Tibial nerve (tissue), 4 donors: ENCODE results near the gene TTC28. TPM values are rescaled to one million over a fixed set of nuclear protein-coding genes. Genes with fewer than 3 reads are reported as not detected.

Experiments used
- DNase-seq, 2 donors: peaks; one replicate each; pipeline ENCODE4 v3.0.0-alpha.2; 2019; ENCODE audit warnings: low spot score in 2 of 2
- H3K27ac ChIP-seq, 4 donors: fragments of 200-600 bp; sonication (generic) in 3 of 4; one replicate each; pipeline ENCODE4 v1.5.1; 2017 to 2019; ENCODE audit warnings: mild to moderate bottlenecking in 1 of 4
- H3K27me3 ChIP-seq, 2 donors: fragments of 200-600 bp; sonication (generic) in 1 of 2; one replicate each; pipeline versions ENCODE4 v1.5.1 to v1.6.0; 2017 to 2019
- H3K36me3 ChIP-seq, 3 donors: fragments of 200-600 bp; sonication (generic); one replicate each; pipeline ENCODE4 v1.5.1; 2018 to 2019
- H3K4me1 ChIP-seq, 4 donors: fragments of 200-600 bp; sonication (generic) in 3 of 4; one replicate each; pipeline ENCODE4 v1.5.1; 2017 to 2019
- H3K4me3 ChIP-seq, 4 donors: fragments of 200-600 bp; sonication (generic) in 3 of 4; one replicate each; pipeline ENCODE4 v1.5.1; 2017 to 2019; ENCODE audit warnings: mild to moderate bottlenecking in 1 of 4, moderate library complexity in 1 of 4
- H3K9me3 ChIP-seq, 4 donors: fragments of 200-600 bp; sonication (generic) in 3 of 4; one replicate each; pipeline ENCODE4 v1.5.1; 2017 to 2019
- CTCF ChIP-seq, 5 experiments: fragments of 200-600 bp in 3 of 5; fragments of 450-650 bp in 2 of 5; sonication (generic) in 3 of 5; IDR thresholded peaks; one replicate each; pipeline ENCODE4 v1.5.1; 2016 to 2019; ENCODE audit warnings: antibody characterized with exemption in 5 of 5, mild to moderate bottlenecking in 3 of 5, moderate library complexity in 2 of 5
- EP300 ChIP-seq, 2 donors: sonication (generic); formaldehyde crosslinking; IDR thresholded peaks; one replicate each; pipeline ENCODE4 v1.6.1; 2017; ENCODE audit warnings: antibody characterized with exemption in 2 of 2, mild to moderate bottlenecking in 1 of 2
- POLR2A ChIP-seq, 2 donors: fragments of 450-650 bp; IDR thresholded peaks; one replicate each; pipeline ENCODE4 v1.6.1; 2017; ENCODE audit warnings: antibody characterized with exemption in 2 of 2, mild to moderate bottlenecking in 2 of 2, moderate library complexity in 2 of 2
- WGBS, 2 donors: methylation state at CpG; one replicate each; pipeline ENCODE4 v1.1.5; 2018; 5-methylcytosine and 5-hydroxymethylcytosine counted together
- total RNA-seq, 4 donors: library from RNA; depleted of rRNA; stranded (reverse); fragments of >200 nt; gene quantifications; one replicate each; pipeline ENCODE4 v1.1.0, GENCODE V29; 2016

Gene TTC28
- total RNA-seq, 4 donors from 2014 or later: 83.9 to 177 (median 128) TPM

DNA sequence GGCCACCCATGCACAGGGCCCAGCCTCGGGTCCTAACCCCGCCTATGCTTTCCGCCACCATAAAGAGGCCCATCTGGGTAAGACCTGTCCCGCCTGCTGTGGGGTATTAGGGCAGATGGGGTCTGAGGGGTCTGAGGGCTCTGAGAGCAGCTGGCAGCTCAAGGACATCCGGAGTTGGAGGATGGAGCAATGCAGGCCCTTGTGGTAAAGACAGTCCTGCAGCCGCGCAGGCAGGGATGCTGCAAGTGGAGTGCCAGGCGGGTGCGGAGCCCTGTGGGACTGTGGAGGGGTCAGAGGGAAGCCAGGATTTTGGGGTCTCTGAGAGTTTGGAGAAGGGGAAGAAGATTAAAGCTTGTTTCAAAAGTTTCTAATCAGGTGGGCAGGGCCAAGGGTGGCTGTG, 679.3 kb downstream of the TTC28 start:
- DNase-seq: no peak
- H3K9me3 ChIP-seq: no peaks in the 10 kb centered on the region
- H3K27me3 ChIP-seq: no peaks in the 10 kb centered on the region
- no peak for TF ChIP-seq CTCF (IDR thresholded peaks at IDR 0.05)
- no peak for TF ChIP-seq POLR2A (IDR thresholded peaks at IDR 0.05)
- TF ChIP-seq EP300 (IDR thresholded peaks at IDR 0.05): no peak
- H3K36me3 ChIP-seq: peaks cover 0 to 91% (median 2%) of the 10 kb centered on the region in 3 donors
- WGBS, 2 donors: 89 to 95% methylated on average over 9 of the region's 9 CpGs
- no peak overlapping the region for H3K4me3 ChIP-seq
- H3K4me1 ChIP-seq: peaks cover 0 to 3% (median 0%) of the 10 kb centered on the region in 4 donors
- H3K27ac ChIP-seq: no peak overlapping the region

DNA sequence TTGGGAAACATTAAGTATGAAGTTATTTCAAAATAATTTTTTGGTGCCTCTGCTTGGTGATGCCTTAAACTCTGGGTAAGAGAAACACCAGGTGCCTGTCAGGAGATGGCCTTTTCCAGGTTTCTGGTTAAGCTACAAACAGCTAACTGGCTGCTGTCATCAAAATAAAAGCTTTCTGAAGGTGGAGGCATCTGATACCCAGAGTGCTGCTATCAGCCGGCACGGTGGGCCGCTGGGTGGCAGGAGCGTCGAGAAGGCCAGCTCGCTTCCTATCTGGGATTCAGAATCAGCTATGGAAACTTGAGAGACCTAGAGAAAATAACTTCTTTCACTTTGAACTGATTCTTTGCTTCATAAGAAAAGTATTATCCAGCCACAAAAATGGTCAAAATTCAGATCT, 679.8 kb downstream of the TTC28 start:
- Histone ChIP-seq H3K27me3 (no peaks in the 10 kb centered on the region), H3K36me3 (peaks cover 0 to 91% (median 2%) of the 10 kb centered on the region in 3 donors), H3K27ac (no peak overlapping the region), H3K4me1 (peaks cover 0 to 3% (median 0%) of the 10 kb centered on the region in 4 donors), H3K9me3 (no peaks in the 10 kb centered on the region), H3K4me3 (no peak overlapping the region)
- WGBS, 2 donors: 92 to 97% methylated on average over 6 of the region's 6 CpGs
- no peak for TF ChIP-seq POLR2A (IDR thresholded peaks at IDR 0.05)
- no peak for TF ChIP-seq CTCF (IDR thresholded peaks at IDR 0.05)
- no peak for TF ChIP-seq EP300 (IDR thresholded peaks at IDR 0.05)
- no peak for DNase-seq

DNA sequence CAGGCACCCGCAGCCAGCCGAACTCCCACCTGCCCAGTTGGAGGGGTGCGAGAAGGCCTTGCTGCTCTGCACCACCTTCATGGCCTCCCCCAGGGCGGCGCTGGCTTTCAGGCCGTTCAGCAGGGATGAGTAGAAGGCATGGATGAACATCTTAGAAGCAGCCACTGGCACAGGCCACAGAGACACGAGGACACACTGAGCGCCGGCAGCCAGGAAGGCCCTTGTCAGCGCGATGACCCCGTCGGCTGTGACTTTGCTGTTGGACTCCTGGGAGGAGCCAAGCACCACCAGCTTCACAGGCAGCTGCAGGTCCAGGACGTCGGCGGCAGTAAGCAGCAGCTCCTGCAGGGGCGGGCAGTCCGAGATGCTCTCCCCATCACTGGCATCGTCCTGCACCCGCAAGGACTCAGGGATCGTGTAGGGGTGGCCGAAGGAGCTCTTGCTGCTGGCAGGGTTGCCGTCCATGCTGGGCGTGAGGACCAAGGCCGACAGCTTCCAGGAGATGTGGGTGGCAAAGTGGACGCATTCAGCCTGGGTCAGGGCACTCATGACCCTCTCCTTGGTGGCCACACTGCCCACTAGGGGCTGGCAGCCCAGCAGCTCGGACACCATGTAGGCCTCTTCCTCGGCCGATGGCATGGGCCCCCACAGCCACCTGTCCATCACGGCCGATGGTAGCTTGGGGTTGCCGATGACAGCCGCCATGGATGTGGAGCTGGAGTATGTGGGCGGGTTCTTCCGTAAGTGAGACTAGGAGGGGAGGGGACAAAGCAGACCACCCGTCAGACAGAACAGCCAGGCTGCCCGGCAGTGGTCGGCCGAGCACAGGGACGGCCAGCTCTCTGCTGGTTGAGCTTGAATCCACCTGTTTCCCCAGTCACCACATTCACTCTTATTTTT, 680.9 kb downstream of the TTC28 start:
- no peak for DNase-seq
- no peaks in the 10 kb centered on the region for H3K27me3 ChIP-seq
- no peak overlapping the region for H3K4me3 ChIP-seq
- no peak for TF ChIP-seq CTCF (IDR thresholded peaks at IDR 0.05)
- TF ChIP-seq EP300 (IDR thresholded peaks at IDR 0.05): no peak
- TF ChIP-seq POLR2A (IDR thresholded peaks at IDR 0.05): no peak
- H3K9me3 ChIP-seq: no peaks in the 10 kb centered on the region
- no peak overlapping the region for H3K27ac ChIP-seq
- WGBS, 2 donors: 90 to 91% methylated on average over 15 to 33 of the region's 40 CpGs
- peaks cover 0 to 91% (median 2%) of the 10 kb centered on the region in 3 donors for H3K36me3 ChIP-seq
- H3K4me1 ChIP-seq: peaks cover 0 to 3% (median 0%) of the 10 kb centered on the region in 4 donors

- TF ChIP-seq POLR2A (IDR thresholded peaks at IDR 0.05): no peak
- no peak for TF ChIP-seq CTCF (IDR thresholded peaks at IDR 0.05)
- no peak for TF ChIP-seq EP300 (IDR thresholded peaks at IDR 0.05)
- H3K36me3 ChIP-seq: peaks cover 0 to 95% (median 2%) of the 10 kb centered on the region in 3 donors
- no peak overlapping the region for H3K4me3 ChIP-seq
- no peaks in the 10 kb centered on the region for H3K4me1 ChIP-seq
- WGBS, 2 donors: 82 to 86% methylated on average over 4 of the region's 4 CpGs
- H3K27ac ChIP-seq: no peak overlapping the region
- H3K9me3 ChIP-seq: no peaks in the 10 kb centered on the region
- DNase-seq: no peak
- no peaks in the 10 kb centered on the region for H3K27me3 ChIP-seq
Observed at GRCh38 chr22:27997538-27997937, 682.1 kb downstream of the TTC28 start.

DNA sequence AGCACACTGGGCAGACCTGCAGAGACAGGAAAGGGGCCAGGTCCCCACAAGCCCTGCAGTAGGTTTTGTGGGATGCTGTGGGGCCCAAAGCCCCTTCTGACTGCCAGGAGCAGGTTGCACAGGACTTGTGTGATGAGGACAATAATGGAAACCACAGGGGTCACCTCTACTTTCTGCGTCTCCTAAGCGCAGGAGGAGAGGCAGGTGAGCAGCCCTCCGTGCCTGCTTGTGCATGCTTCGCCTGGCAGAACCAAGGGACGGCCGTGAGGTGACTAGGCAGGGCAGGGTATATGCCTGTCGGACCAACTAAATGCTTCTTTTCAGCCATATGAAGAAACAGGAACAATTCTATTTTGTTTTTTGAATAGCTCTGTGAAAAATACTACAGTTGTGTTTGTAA, 682.7 kb downstream of the TTC28 start:
- WGBS, 2 donors: 89 to 94% methylated on average over 7 of the region's 7 CpGs
- DNase-seq: no peak
- peaks cover 0 to 98% (median 2%) of the 10 kb centered on the region in 3 donors for H3K36me3 ChIP-seq

More for the DNA sequence above, 682.7 kb downstream of the TTC28 start:
- Histone ChIP-seq H3K27ac (no peak overlapping the region), H3K27me3 (no peaks in the 10 kb centered on the region), H3K9me3 (no peaks in the 10 kb centered on the region), H3K4me1 (no peaks in the 10 kb centered on the region), H3K4me3 (no peak overlapping the region)
- TF ChIP-seq POLR2A (IDR thresholded peaks at IDR 0.05): no peak
- no peak for TF ChIP-seq CTCF (IDR thresholded peaks at IDR 0.05)
- no peak for TF ChIP-seq EP300 (IDR thresholded peaks at IDR 0.05)
